Trophoblast cell (in vitro differentiated cells and primary cell): ENCODE results near the gene IGSF9B.

Experiments
- DNase-seq, 2 donors: peaks; one replicate each; pipeline ENCODE4 v3.0.0-alpha.2; 2016
- H2AFZ ChIP-seq: 2 replicates; pipeline ENCODE4 v1.6.1; 2013; ENCODE audit warnings: low read length, moderate library complexity, mild to moderate bottlenecking; ENCODE audit not compliant: insufficient read depth, poor library complexity
- H2AK5ac ChIP-seq: 2 replicates; pipeline ENCODE4 v1.6.1; 2013; ENCODE audit warnings: mild to moderate bottlenecking, low read length
- H2BK120ac ChIP-seq: 2 replicates; pipeline ENCODE4 v1.6.1; 2013; ENCODE audit warnings: low read length, mild to moderate bottlenecking, moderate library complexity; ENCODE audit not compliant: insufficient read depth, poor library complexity
- H2BK12ac ChIP-seq: 2 replicates; pipeline ENCODE4 v1.6.1; 2013; ENCODE audit warnings: mild to moderate bottlenecking, low read length, moderate library complexity
- H2BK5ac ChIP-seq: 2 replicates; pipeline ENCODE4 v1.6.1; 2013; ENCODE audit warnings: low read length, low read depth, moderate library complexity, mild to moderate bottlenecking; ENCODE audit not compliant: poor library complexity
- H3K14ac ChIP-seq: 2 replicates; pipeline ENCODE4 v1.6.1; 2013; ENCODE audit warnings: mild to moderate bottlenecking, low read length
- H3K18ac ChIP-seq: 2 replicates; pipeline ENCODE4 v1.6.1; 2013; ENCODE audit warnings: mild to moderate bottlenecking, low read length
- H3K23ac ChIP-seq: 2 replicates; pipeline ENCODE4 v1.6.1; 2013; ENCODE audit warnings: low read length
- H3K27ac ChIP-seq: 2 replicates; pipeline ENCODE4 v1.5.1; 2013; ENCODE audit warnings: low read depth, mild to moderate bottlenecking, inconsistent platforms, low read length, moderate library complexity
- H3K27me3 ChIP-seq: 2 replicates; pipeline ENCODE4 v1.6.1; 2013; ENCODE audit warnings: inconsistent platforms, mild to moderate bottlenecking, low read length, moderate library complexity; ENCODE audit not compliant: insufficient read depth
- H3K36me3 ChIP-seq, 2 experiments: 1 replicate in 1 of 2; 2 replicates in 1 of 2; pipeline ENCODE4 v1.6.1; 2013; ENCODE audit warnings: low read length in 2 of 2, mild to moderate bottlenecking in 2 of 2, moderate library complexity in 1 of 2; ENCODE audit not compliant: insufficient read depth in 2 of 2, control insufficient read depth in 1 of 2
- H3K4ac ChIP-seq: 2 replicates; pipeline ENCODE4 v1.6.1; 2013; ENCODE audit warnings: low read depth, mild to moderate bottlenecking, low read length, moderate library complexity
- H3K4me1 ChIP-seq, 2 experiments: 1 replicate in 1 of 2; 2 replicates in 1 of 2; pipeline ENCODE4 v1.6.1; 2013; ENCODE audit warnings: low read length in 2 of 2, mild to moderate bottlenecking in 2 of 2, moderate library complexity in 1 of 2; ENCODE audit not compliant: insufficient read depth in 2 of 2, control insufficient read depth in 1 of 2
- H3K4me2 ChIP-seq: 2 replicates; pipeline ENCODE4 v1.6.1; 2013; ENCODE audit warnings: inconsistent platforms, mild to moderate bottlenecking, low read length, moderate library complexity
- H3K4me3 ChIP-seq: 2 replicates; pipeline ENCODE4 v1.5.1; 2013; ENCODE audit warnings: mild to moderate bottlenecking, low read depth, low read length, inconsistent platforms
- H3K79me1 ChIP-seq: one replicate; pipeline ENCODE4 v1.6.1; 2013; ENCODE audit warnings: low read length
- H3K79me2 ChIP-seq: 2 replicates; pipeline ENCODE4 v1.6.1; 2013; ENCODE audit warnings: low read length, mild to moderate bottlenecking; ENCODE audit not compliant: control insufficient read depth, insufficient read depth, poor library complexity
- H3K9ac ChIP-seq: 2 replicates; pipeline ENCODE4 v1.6.1; 2013; ENCODE audit warnings: mild to moderate bottlenecking, low read length
- H3K9me3 ChIP-seq: 2 replicates; pipeline ENCODE4 v1.6.1; 2013; ENCODE audit warnings: low read depth, mild to moderate bottlenecking, control low read depth, inconsistent platforms, low read length; ENCODE audit not compliant: insufficient read depth
- H4K12ac ChIP-seq: 2 replicates; pipeline ENCODE4 v1.6.1; 2013; ENCODE audit warnings: low read depth, mild to moderate bottlenecking, low read length, moderate library complexity
- H4K8ac ChIP-seq: 2 replicates; pipeline ENCODE4 v1.6.1; 2013; ENCODE audit warnings: low read depth, mild to moderate bottlenecking, low read length, moderate library complexity
- H4K91ac ChIP-seq: one replicate; pipeline ENCODE4 v1.6.1; 2013; ENCODE audit warnings: low read depth, mild to moderate bottlenecking, low read length, moderate library complexity
- WGBS: extraction: QIAGEN DNeasy Blood & Tissue Kit; methylation state at CpG from one replicate; pipeline ENCODE4 v1.1.7; 2013; ENCODE audit warnings: missing lambda C conversion rate; ENCODE audit not compliant: insufficient read length, insufficient coverage; ENCODE audit errors: extremely low coverage; 5-methylcytosine and 5-hydroxymethylcytosine counted together

IGSF9B gene

DNA sequence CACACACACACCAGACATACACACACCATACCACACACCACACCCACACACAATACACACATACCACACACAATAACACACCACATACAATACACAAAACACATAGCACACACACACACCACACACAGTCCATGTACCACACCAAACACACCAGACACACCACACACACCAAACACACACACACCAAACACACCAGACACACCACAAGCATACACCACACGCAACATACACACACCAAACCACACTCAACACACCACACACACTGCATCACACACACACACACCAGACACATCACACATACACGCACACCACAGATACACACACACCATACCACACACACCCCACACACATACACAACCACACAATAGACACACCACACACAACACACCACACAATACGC lies 54.8 kb downstream of the IGSF9B start:
- Histone ChIP-seq H4K8ac (no peak overlapping the region), H2AFZ (no peak overlapping the region), H3K4ac (no peak overlapping the region), H3K79me2 (no peaks in the 10 kb centered on the region), H3K9ac (peak overlapping the region; percentile 24), H3K4me2 (no peak overlapping the region), H3K27ac (no peak overlapping the region), H4K12ac (no peak overlapping the region), H2BK120ac (no peak overlapping the region), H3K14ac (no peak overlapping the region), H3K27me3 (no peaks in the 10 kb centered on the region), H3K18ac (no peak overlapping the region), H3K36me3 (no peaks in the 10 kb centered on the region), H3K4me3 (peak overlapping the region; percentile 52), H3K79me1 (no peaks in the 10 kb centered on the region), H2AK5ac (no peak overlapping the region), H3K4me1 (no peaks in the 10 kb centered on the region), H3K23ac (no peak overlapping the region), H2BK5ac (no peak overlapping the region), H3K9me3 (peaks cover 10% of the 10 kb centered on the region), H4K91ac (no peak overlapping the region), H2BK12ac (no peak overlapping the region)
- DNase-seq: no peak
- WGBS: 94% methylated on average over 3 of the region's 3 CpGs

DNA sequence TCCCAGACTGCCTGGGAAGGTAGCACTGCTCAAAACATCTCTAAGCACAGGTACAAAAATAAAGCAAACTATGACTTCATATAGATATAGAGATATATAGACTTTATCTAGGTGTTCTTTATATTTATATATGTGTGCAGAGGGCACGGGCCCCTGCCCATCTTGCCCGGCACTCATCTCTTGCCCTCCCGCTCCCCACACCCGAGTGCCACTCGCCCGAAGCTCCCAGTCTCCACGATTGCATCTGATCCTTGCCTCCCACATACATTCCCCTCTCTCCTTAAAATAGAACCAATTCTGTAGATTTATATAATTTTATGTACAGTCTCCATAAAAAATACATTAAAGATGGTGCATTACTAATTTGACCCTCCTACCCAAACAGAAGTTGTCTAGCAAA lies 55.5 kb downstream of the IGSF9B start:
- Histone ChIP-seq H3K4me2 (no peak overlapping the region), H2AK5ac (no peak overlapping the region), H3K9ac (no peak overlapping the region), H4K12ac (no peak overlapping the region), H4K8ac (no peak overlapping the region), H3K79me1 (no peaks in the 10 kb centered on the region), H4K91ac (no peak overlapping the region), H3K23ac (no peak overlapping the region), H3K9me3 (peaks cover 10% of the 10 kb centered on the region), H3K14ac (no peak overlapping the region), H3K27ac (no peak overlapping the region), H3K4me3 (no peak overlapping the region), H3K36me3 (no peaks in the 10 kb centered on the region), H3K4ac (no peak overlapping the region), H2BK12ac (no peak overlapping the region), H3K4me1 (no peaks in the 10 kb centered on the region), H3K27me3 (no peaks in the 10 kb centered on the region), H3K18ac (no peak overlapping the region), H3K79me2 (no peaks in the 10 kb centered on the region), H2BK120ac (no peak overlapping the region), H2BK5ac (no peak overlapping the region), H2AFZ (no peak overlapping the region)
- WGBS: no CpG with 5 or more reads among the region's 7 CpGs
- DNase-seq: no peak

DNA sequence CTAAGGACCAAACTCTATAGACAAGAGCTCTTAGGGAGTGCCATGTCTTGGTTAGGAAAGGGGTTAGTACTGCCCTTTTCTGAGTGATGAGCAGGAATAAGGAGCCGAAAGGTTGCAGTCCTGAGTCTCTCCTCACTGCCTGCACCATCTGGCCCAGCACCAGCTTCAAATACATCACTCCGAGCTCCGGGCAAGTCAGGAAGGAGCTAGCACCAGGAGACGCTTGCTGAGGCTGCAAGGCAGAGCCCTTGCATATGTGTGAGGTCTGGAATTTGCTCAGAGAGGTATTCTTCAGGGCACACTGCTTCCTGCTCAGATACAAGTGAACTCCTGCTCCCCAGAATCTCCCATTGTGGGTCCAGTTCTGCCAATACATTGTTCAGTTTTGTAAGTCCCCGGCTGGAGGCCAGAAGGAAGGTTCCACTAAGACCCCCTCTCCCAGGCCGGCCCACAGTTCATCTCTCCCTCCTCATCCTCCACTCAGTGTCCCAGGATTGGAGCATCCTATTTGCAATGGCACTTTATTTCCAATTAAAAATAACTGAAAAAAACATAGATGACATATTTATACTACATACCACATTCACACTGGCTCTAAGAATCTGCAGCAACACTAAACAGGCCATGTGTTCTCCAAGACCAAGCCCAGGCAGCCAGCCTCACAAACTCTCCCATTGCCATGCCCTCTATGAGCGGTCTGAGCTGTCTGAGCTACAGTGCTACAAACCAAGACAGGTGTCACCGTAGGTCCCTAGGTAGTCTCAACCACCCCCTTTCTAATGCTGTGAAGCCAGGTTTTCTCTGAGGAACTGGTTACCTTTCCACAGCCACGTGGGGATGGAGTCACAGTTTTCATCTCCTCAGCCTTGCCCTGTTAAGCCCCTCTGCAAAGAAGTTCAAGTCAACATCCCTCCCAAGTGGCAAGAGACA lies 56.3 kb downstream of the IGSF9B start:
- Histone ChIP-seq H4K12ac (no peak overlapping the region), H2BK120ac (no peak overlapping the region), H4K91ac (no peak overlapping the region), H3K9me3 (peaks cover 10% of the 10 kb centered on the region), H3K23ac (no peak overlapping the region), H3K27ac (no peak overlapping the region), H2BK12ac (no peak overlapping the region), H3K4ac (no peak overlapping the region), H3K27me3 (no peaks in the 10 kb centered on the region), H2AK5ac (no peak overlapping the region), H3K79me1 (peaks cover 2% of the 10 kb centered on the region), H3K36me3 (no peaks in the 10 kb centered on the region), H4K8ac (no peak overlapping the region), H3K4me1 (peaks cover 0 to 3% of the 10 kb centered on the region in 2 experiments), H3K14ac (no peak overlapping the region), H3K9ac (no peak overlapping the region), H2BK5ac (no peak overlapping the region), H3K79me2 (no peaks in the 10 kb centered on the region), H3K18ac (no peak overlapping the region), H3K4me2 (no peak overlapping the region), H2AFZ (no peak overlapping the region), H3K4me3 (no peak overlapping the region)
- DNase-seq: no peak
- WGBS: no CpG with 5 or more reads among the region's 9 CpGs

DNA sequence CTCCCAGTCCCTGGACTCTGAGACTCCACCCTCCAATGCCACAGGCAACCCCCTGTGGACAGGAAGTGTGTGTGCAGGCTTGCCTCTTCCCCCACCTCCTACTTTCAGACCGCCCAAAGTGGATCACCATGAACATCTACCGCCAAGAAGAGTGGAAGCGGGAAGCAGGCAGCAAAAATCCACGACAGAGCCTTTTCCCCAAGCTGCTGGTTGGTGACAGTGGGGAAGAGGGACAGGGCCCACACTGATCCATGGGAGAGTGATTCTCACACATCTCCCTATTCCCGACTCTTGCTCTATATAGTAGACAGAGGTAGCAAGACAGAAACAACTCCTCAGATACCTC lies 58.0 kb downstream of the IGSF9B start:
- Histone ChIP-seq H4K12ac (no peak overlapping the region), H3K14ac (no peak overlapping the region), H3K4me1 (peaks cover 0 to 13% of the 10 kb centered on the region in 2 experiments), H2AFZ (no peak overlapping the region), H2AK5ac (no peak overlapping the region), H3K27ac (no peak overlapping the region), H4K8ac (no peak overlapping the region), H3K36me3 (no peaks in the 10 kb centered on the region), H3K9ac (no peak overlapping the region), H3K27me3 (no peaks in the 10 kb centered on the region), H3K4me2 (no peak overlapping the region), H2BK120ac (no peak overlapping the region), H3K79me2 (no peaks in the 10 kb centered on the region), H2BK12ac (no peak overlapping the region), H4K91ac (no peak overlapping the region), H3K4ac (no peak overlapping the region), H3K9me3 (peaks cover 10% of the 10 kb centered on the region), H3K18ac (no peak overlapping the region), H3K23ac (no peak overlapping the region), H2BK5ac (no peak overlapping the region), H3K4me3 (no peak overlapping the region), H3K79me1 (peaks cover 3% of the 10 kb centered on the region)
- no CpG with 5 or more reads among the region's 5 CpGs for WGBS
- DNase-seq: no peak
